Keratinocyte (primary cell): ENCODE measurements around the gene TACC3. TPM values are rescaled to one million over a fixed set of nuclear protein-coding genes. Genes with fewer than 3 reads are reported as not detected.

Experiments
- DNase-seq: peaks from one replicate; pipeline ENCODE4 v3.0.0-alpha.2; 2011; ENCODE audit warnings: low read depth, missing footprints, low spot score
- FAIRE-seq: peaks from 2 replicates; lab custom pipeline; 2011; peaks lifted over from hg19 to GRCh38; lab: Jason Lieb, UNC
- H2AFZ ChIP-seq: 2 replicates; pipeline ENCODE4 v1.6.0; 2012; ENCODE audit warnings: low read length, control low read depth, inconsistent platforms; ENCODE audit not compliant: control insufficient read depth
- H3K27ac ChIP-seq: 2 replicates; pipeline ENCODE4 v1.5.1; 2011; ENCODE audit warnings: low read length; ENCODE audit not compliant: control insufficient read depth, insufficient read depth
- H3K27me3 ChIP-seq: 3 replicates; pipeline ENCODE4 v1.6.0; 2011; ENCODE audit warnings: low read length; ENCODE audit not compliant: control insufficient read depth, insufficient read depth; ENCODE audit errors: extremely low read depth
- H3K36me3 ChIP-seq, 2 experiments: 2 replicates in 1 of 2; 3 replicates in 1 of 2; pipeline ENCODE4 v1.5.1; 2011; ENCODE audit warnings: low read length in 2 of 2, mild to moderate bottlenecking in 1 of 2; ENCODE audit not compliant: control insufficient read depth in 2 of 2, insufficient read depth in 2 of 2; ENCODE audit errors: extremely low read depth in 1 of 2
- H3K4me1 ChIP-seq: 3 replicates; pipeline ENCODE4 v1.5.1; 2011; ENCODE audit warnings: low read length; ENCODE audit not compliant: control insufficient read depth, insufficient read depth; ENCODE audit errors: extremely low read depth
- H3K4me2 ChIP-seq: 3 replicates; pipeline ENCODE4 v1.6.0; 2011; ENCODE audit warnings: low read depth, low read length; ENCODE audit not compliant: control insufficient read depth, insufficient read depth; ENCODE audit errors: extremely low read depth
- H3K4me3 ChIP-seq, 3 experiments: fragments of 200-600 bp in 1 of 3; sonication (generic) in 1 of 3; 2 replicates in 2 of 3; 3 replicates in 1 of 3; pipeline ENCODE4 v1.5.1; 2011 to 2016; ENCODE audit warnings: low read length in 3 of 3, mild to moderate bottlenecking in 3 of 3, control low read depth in 2 of 3, inconsistent platforms in 1 of 3, low read depth in 1 of 3, mixed read lengths in 1 of 3, mixed run types in 1 of 3, moderate library complexity in 1 of 3; ENCODE audit not compliant: control insufficient read depth in 2 of 3, insufficient read depth in 2 of 3; ENCODE audit errors: extremely low read depth in 1 of 3
- H3K79me2 ChIP-seq: 2 replicates; pipeline ENCODE4 v1.6.0; 2012; ENCODE audit warnings: low read length; ENCODE audit not compliant: control insufficient read depth, insufficient read depth
- H3K9ac ChIP-seq: 3 replicates; pipeline ENCODE4 v1.6.0; 2011; ENCODE audit warnings: low read length; ENCODE audit not compliant: control insufficient read depth, insufficient read depth; ENCODE audit errors: extremely low read depth
- H3K9me1 ChIP-seq: 3 replicates; pipeline ENCODE4 v1.6.0; 2011; ENCODE audit warnings: low read length; ENCODE audit not compliant: control insufficient read depth, insufficient read depth; ENCODE audit errors: extremely low read depth
- H3K9me3 ChIP-seq: 2 replicates; pipeline ENCODE4 v1.5.1; 2012; ENCODE audit warnings: low read depth, low read length; ENCODE audit not compliant: control insufficient read depth
- H4K20me1 ChIP-seq: 3 replicates; pipeline ENCODE4 v1.6.0; 2011; ENCODE audit warnings: low read length; ENCODE audit not compliant: control insufficient read depth, insufficient read depth; ENCODE audit errors: extremely low read depth
- CTCF ChIP-seq, 3 experiments: IDR thresholded peaks in 1 of 3; conservative IDR thresholded peaks in 1 of 3; optimal IDR thresholded peaks in 1 of 3; 2 replicates in 2 of 3; 3 replicates in 1 of 3; pipeline versions ENCODE3 to v1.5.1; 2011; ENCODE audit warnings: low read length in 3 of 3, mild to moderate bottlenecking in 3 of 3, moderate library complexity in 2 of 3, control low read depth in 1 of 3, inconsistent platforms in 1 of 3; ENCODE audit not compliant: insufficient read depth in 2 of 3; ENCODE audit errors: extremely low read depth in 1 of 3
- EZH2 ChIP-seq: IDR thresholded peaks from one replicate; pipeline ENCODE4 v1.6.1; 2012; ENCODE audit warnings: inconsistent platforms, mild to moderate bottlenecking, low read length, moderate library complexity
- dilution Hi-C: fragments of 300-500 bp; cut with MboI; formaldehyde crosslinking; loops from one replicate; pipeline ENCODE4 v1.7.0; 2020; ENCODE audit warnings: low sequenced_read_pairs; ENCODE audit not compliant: extremely low pct_ligation_motif_present
- polyA plus RNA-seq, 5 experiments: library from polyadenylated mRNA; depleted of rRNA in 3 of 5; stranded (reverse) in 3 of 5; stranded (forward) in 1 of 5; unstranded in 1 of 5; fragments of >200 nt; gene quantifications; 1 replicate in 1 of 5; 2 replicates in 3 of 5; 3 replicates in 1 of 5; pipeline versions ENCODE4 v1.2.1 to v1.2.3, GENCODE V29; 2011 to 2012; ENCODE audit warnings: missing spikeins in 2 of 5, low read depth in 1 of 5, low replicate concordance in 1 of 5

The TACC3 gene
- polyA plus RNA-seq, 1 donor (not counting 4 experiments of a cell fraction or from before 2014, with no cell fraction given) = 19.1 TPM

DNA sequence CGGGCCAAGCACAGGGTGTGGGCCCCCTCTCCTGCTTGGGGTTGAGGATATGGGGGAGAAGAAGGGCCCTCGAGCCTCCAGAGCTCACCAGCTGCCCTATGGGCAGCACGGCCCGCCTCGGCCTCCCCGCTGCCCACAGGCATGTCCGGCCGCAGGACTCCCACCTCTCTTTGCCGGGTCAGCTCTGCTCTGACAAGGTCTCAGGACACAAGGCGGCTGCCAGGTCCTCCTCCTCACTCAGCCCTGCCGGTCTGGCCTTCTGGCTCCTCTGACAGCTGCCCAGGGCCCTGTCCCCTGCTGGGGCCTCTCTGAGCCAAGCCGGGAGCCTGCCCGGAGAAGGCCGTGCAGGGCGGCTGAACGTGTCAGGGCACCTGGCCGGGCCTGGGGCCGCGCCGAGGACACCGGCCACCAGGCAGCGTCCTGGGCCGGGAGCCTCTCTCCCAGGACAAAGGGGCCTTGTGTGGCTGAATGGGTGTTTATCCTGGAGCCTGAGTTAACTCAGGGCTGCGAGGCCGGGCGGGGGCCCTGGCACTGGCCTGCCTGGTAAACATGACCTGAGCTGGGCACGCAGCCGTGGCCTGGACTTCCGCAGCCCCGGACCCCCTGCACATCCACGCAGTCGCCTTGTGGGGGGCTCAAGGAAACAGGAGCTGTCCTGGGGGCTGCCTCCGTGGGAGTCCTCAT is 25.7 kb downstream of the TACC3 start:
- Histone ChIP-seq H3K27me3 (no peaks in the 10 kb centered on the region), H2AFZ (no peak overlapping the region), H3K27ac (no peak overlapping the region), H3K4me2 (no peak overlapping the region), H3K79me2 (no peaks in the 10 kb centered on the region), H3K9ac (no peak overlapping the region), H3K9me1 (no peaks in the 10 kb centered on the region), H4K20me1 (no peaks in the 10 kb centered on the region), H3K4me3 (no peak overlapping the region), H3K9me3 (no peaks in the 10 kb centered on the region), H3K4me1 (peaks cover 12% of the 10 kb centered on the region), H3K36me3 (peaks cover 0 to 3% of the 10 kb centered on the region in 2 experiments)
- no peak for DNase-seq
- no peak for TF ChIP-seq CTCF (optimal IDR thresholded peaks at IDR 0.05 in 1 of 3, IDR thresholded peaks at IDR 0.05 in 1 of 3, conservative IDR thresholded peaks at IDR 0.05 in 1 of 3; ENCODE audit: extremely low read depth in 1 of 3, insufficient read depth in 2 of 3, low read length in 3 of 3)
- no peak for TF ChIP-seq EZH2
- no peak for FAIRE-seq
- dilution Hi-C loops = no loop called here

DNA sequence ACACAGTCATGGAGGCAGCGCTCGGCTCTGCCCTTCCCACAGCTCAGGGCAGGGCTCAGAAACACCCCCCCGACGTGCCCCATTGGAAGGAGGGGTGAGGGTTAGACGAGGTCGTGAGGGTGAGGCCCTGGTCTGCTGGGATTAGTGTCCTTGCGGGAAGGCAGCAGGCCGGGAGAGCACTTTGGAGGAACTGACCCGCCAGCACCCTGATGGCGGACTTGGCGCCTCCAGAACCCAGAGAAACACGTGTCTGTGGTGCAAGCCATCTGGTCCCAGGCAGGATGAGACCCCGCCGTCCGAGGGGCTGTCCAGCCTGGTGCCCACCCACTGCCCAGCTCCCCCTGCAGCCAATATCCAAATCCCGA is 26.3 kb downstream of the TACC3 start:
- Histone ChIP-seq H3K27me3 (no peaks in the 10 kb centered on the region), H3K27ac (no peak overlapping the region), H3K4me1 (peaks cover 18% of the 10 kb centered on the region), H3K9me1 (no peaks in the 10 kb centered on the region), H3K36me3 (no peaks in the 10 kb centered on the region), H3K4me3 (no peak overlapping the region), H3K9ac (no peak overlapping the region), H3K4me2 (no peak overlapping the region), H2AFZ (no peak overlapping the region), H4K20me1 (no peaks in the 10 kb centered on the region), H3K79me2 (no peaks in the 10 kb centered on the region), H3K9me3 (no peaks in the 10 kb centered on the region)
- no peak for FAIRE-seq
- TF ChIP-seq CTCF (optimal IDR thresholded peaks at IDR 0.05 in 1 of 3, IDR thresholded peaks at IDR 0.05 in 1 of 3, conservative IDR thresholded peaks at IDR 0.05 in 1 of 3; ENCODE audit: extremely low read depth in 1 of 3, insufficient read depth in 2 of 3, low read length in 3 of 3) = no peak
- no peak for TF ChIP-seq EZH2
- dilution Hi-C loops = no loop called here
- no peak for DNase-seq
